ENCODE data around the gene RNF186.

Gene RNF186

DNA sequence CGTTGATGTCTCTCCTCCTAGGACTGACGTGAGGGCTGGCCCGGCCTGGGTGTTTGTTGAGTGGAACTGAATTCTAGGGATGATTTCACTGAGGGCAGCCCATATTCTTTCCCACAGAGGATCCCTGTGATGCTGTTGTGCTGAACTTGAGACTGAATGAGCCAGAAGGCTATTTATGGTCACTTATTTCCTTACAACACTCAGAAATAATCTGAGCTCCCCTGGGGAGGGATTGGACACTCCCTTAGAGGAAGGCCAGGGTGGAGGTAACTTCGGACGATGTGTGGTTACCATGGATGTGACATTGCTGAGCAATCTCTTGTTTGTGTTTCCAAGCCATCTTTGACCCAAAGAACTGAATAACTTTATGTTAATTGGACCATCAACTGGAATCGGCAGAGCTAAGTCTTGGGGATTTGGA lies 10.2 kb downstream of the RNF186 start:
- H3K4me1 ChIP-seq (ENCODE audit: insufficient read depth, low read length, poor library complexity, severe bottlenecking): no peaks in the 10 kb centered on the region
- H3K79me2 ChIP-seq (ENCODE audit: insufficient read depth, low read length): no peaks in the 10 kb centered on the region
- H3K27me3 ChIP-seq (ENCODE audit: insufficient read depth, low read length, poor library complexity, severe bottlenecking): no peaks in the 10 kb centered on the region
- no peaks in the 10 kb centered on the region for H3K9me3 ChIP-seq (ENCODE audit: insufficient read depth, low read depth, low read length)
- H3K36me3 ChIP-seq (ENCODE audit: insufficient read depth, low read length): no peaks in the 10 kb centered on the region
- H2AFZ ChIP-seq (ENCODE audit: low read length): no peak overlapping the region
- TF ChIP-seq, protein P1, sequence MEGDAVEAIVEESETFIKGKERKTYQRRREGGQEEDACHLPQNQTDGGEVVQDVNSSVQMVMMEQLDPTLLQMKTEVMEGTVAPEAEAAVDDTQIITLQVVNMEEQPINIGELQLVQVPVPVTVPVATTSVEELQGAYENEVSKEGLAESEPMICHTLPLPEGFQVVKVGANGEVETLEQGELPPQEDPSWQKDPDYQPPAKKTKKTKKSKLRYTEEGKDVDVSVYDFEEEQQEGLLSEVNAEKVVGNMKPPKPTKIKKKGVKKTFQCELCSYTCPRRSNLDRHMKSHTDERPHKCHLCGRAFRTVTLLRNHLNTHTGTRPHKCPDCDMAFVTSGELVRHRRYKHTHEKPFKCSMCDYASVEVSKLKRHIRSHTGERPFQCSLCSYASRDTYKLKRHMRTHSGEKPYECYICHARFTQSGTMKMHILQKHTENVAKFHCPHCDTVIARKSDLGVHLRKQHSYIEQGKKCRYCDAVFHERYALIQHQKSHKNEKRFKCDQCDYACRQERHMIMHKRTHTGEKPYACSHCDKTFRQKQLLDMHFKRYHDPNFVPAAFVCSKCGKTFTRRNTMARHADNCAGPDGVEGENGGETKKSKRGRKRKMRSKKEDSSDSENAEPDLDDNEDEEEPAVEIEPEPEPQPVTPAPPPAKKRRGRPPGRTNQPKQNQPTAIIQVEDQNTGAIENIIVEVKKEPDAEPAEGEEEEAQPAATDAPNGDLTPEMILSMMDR (conservative IDR thresholded peaks at IDR 0.05; ENCODE audit: low read length): no peak
- no peak for TF ChIP-seq EZH2phosphoT487 (IDR thresholded peaks at IDR 0.05; ENCODE audit: borderline replicate concordance)
- no peaks in the 10 kb centered on the region for H4K20me1 ChIP-seq (ENCODE audit: insufficient read depth, low read length, poor library complexity, severe bottlenecking)
- no peak overlapping the region for H3K4me2 ChIP-seq (ENCODE audit: low read depth, low read length, poor library complexity, severe bottlenecking)
- H3K4me3 ChIP-seq (ENCODE audit: low read length, poor library complexity, severe bottlenecking): no peak overlapping the region
- no peak overlapping the region for H3K9ac ChIP-seq (ENCODE audit: low read depth, low read length, poor library complexity, severe bottlenecking)
- no peaks in the 10 kb centered on the region for H3K9me2 ChIP-seq (replicated peaks; ENCODE audit: low read depth, low read length)
- H3F3A ChIP-seq (ENCODE audit: low read depth): no peaks in the 10 kb centered on the region

DNA sequence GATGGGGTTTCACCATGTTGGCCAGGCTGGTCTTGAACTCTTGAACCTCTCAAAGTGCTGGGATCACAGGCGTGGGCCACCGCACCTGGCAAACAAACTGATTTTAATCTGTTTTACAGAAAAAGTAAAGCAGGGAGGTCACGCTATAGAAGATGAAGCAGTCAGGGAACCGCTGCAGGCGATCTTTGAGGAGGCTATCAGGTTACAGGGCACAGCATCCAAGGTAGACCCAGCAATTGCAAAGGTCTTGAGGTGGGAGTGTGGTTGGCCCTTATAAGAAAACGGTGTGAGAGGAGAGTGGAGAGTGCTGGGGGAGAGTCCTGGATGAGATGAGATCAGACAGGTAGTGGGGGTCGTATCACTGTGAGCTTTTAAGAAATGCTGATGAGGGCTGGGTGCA lies 12.8 kb downstream of the RNF186 start:
- no peak overlapping the region for H3K4me3 ChIP-seq (ENCODE audit: low read length, poor library complexity, severe bottlenecking)
- no peaks in the 10 kb centered on the region for H3K36me3 ChIP-seq (ENCODE audit: insufficient read depth, low read length)
- no peaks in the 10 kb centered on the region for H3F3A ChIP-seq (ENCODE audit: low read depth)
- no peaks in the 10 kb centered on the region for H3K9me2 ChIP-seq (replicated peaks; ENCODE audit: low read depth, low read length)
- no peak overlapping the region for H3K9ac ChIP-seq (ENCODE audit: low read depth, low read length, poor library complexity, severe bottlenecking)
- no peaks in the 10 kb centered on the region for H3K9me3 ChIP-seq (ENCODE audit: insufficient read depth, low read depth, low read length)
- no peaks in the 10 kb centered on the region; the same call in 1 of the 2 replicates for H3K79me2 ChIP-seq (ENCODE audit: insufficient read depth, low read length)
- no peak overlapping the region for H3K4me2 ChIP-seq (ENCODE audit: low read depth, low read length, poor library complexity, severe bottlenecking)
- no peaks in the 10 kb centered on the region for H4K20me1 ChIP-seq (ENCODE audit: insufficient read depth, low read length, poor library complexity, severe bottlenecking)
- no peak for TF ChIP-seq EZH2phosphoT487 (IDR thresholded peaks at IDR 0.05; ENCODE audit: borderline replicate concordance)
- TF ChIP-seq, protein P1 (conservative IDR thresholded peaks at IDR 0.05; ENCODE audit: low read length): no peak
- peaks cover 12% of the 10 kb centered on the region for H3K4me1 ChIP-seq (ENCODE audit: insufficient read depth, low read length, poor library complexity, severe bottlenecking)
- no peaks in the 10 kb centered on the region for H3K27me3 ChIP-seq (ENCODE audit: insufficient read depth, low read length, poor library complexity, severe bottlenecking)
- H2AFZ ChIP-seq (ENCODE audit: low read length): no peak overlapping the region

DNA sequence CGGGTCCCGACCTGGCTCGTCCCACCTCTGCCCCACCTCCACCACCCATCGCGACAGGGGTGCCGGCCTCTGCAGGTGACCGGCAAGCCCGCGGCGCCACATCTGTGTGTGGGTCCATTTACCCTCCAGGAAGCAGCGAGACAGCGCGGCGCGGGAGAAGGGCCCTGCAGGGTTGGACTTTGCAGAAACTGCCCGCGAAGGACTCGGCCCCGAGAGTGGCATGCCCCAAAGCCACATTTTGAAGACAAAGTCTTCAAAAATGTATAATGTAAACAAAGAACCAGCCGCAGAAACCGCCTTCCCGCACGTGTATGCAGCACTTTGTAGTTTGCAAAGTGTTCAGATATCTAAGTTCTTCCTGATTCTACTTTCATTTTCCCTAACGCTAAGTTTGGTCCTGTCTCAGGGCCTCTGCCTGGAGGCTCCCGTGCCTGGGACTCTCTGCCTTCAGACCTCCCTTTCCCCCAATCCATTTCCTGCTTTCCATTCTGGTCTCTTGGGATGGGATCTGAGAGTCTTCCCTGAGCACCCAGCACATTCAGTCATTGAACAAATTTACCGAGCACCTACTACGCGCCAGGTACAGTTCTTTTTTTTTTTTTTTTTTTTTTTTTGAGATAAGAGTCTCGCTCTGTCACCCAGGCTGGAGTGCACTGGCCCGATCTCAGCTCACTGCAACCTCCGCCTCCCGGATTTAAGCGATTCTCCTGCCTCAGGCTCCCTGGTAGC lies 14.8 kb downstream of the RNF186 start:
- H4K20me1 ChIP-seq (ENCODE audit: insufficient read depth, low read length, poor library complexity, severe bottlenecking): no peaks in the 10 kb centered on the region
- no peaks in the 10 kb centered on the region for H3K27me3 ChIP-seq (ENCODE audit: insufficient read depth, low read length, poor library complexity, severe bottlenecking)
- TF ChIP-seq, protein P1 (conservative IDR thresholded peaks at IDR 0.05; ENCODE audit: low read length): no peak
- TF ChIP-seq EZH2phosphoT487 (IDR thresholded peaks at IDR 0.05; ENCODE audit: borderline replicate concordance): no peak
- H3K4me3 ChIP-seq (ENCODE audit: low read length, poor library complexity, severe bottlenecking): peak overlapping the region; percentile 84
- peak overlapping the region; percentile 85 for H3K9ac ChIP-seq (ENCODE audit: low read depth, low read length, poor library complexity, severe bottlenecking)
- no peaks in the 10 kb centered on the region for H3K9me3 ChIP-seq (ENCODE audit: insufficient read depth, low read depth, low read length)
- peaks cover 12% of the 10 kb centered on the region for H3K4me1 ChIP-seq (ENCODE audit: insufficient read depth, low read length, poor library complexity, severe bottlenecking)
- H2AFZ ChIP-seq (ENCODE audit: low read length): peak overlapping the region; percentile 84
- peak overlapping the region; percentile 80 for H3K4me2 ChIP-seq (ENCODE audit: low read depth, low read length, poor library complexity, severe bottlenecking)
- H3F3A ChIP-seq (ENCODE audit: low read depth): no peaks in the 10 kb centered on the region
- H3K36me3 ChIP-seq (ENCODE audit: insufficient read depth, low read length): no peaks in the 10 kb centered on the region
- H3K79me2 ChIP-seq (ENCODE audit: insufficient read depth, low read length): no peaks in the 10 kb centered on the region; the same call in 1 of the 2 replicates
- H3K9me2 ChIP-seq (replicated peaks; ENCODE audit: low read depth, low read length): no peaks in the 10 kb centered on the region
